HepG2 (cell line): ENCODE data around the gene RUFY2. TPM values are rescaled to one million over a fixed set of nuclear protein-coding genes. Genes with fewer than 3 reads are reported as not detected.

Source experiments
- CBX1 ChIP-seq: IDR thresholded peaks from one replicate; pipeline ENCODE4 v1.6.1; 2016; ENCODE audit warnings: antibody characterized with exemption, low read depth
- ETS1 ChIP-seq: sonication (generic); formaldehyde crosslinking; IDR thresholded peaks from 2 replicates; pipeline ENCODE4 v1.4.0; 2020; ENCODE audit warnings: missing genetic modification reagents
- IRX3 ChIP-seq: sonication (generic); formaldehyde crosslinking; IDR thresholded peaks from 2 replicates; pipeline ENCODE4 v1.8.1; 2023; ENCODE audit warnings: mild to moderate bottlenecking, low read depth, missing genetic modification reagents, borderline replicate concordance
- PRDM10 ChIP-seq: sonication (generic); formaldehyde crosslinking; IDR thresholded peaks from 2 replicates; pipeline ENCODE4 v1.4.0; 2020; ENCODE audit warnings: low read depth, missing genetic modification reagents
- ZBTB26 ChIP-seq: IDR thresholded peaks from 2 replicates; pipeline ENCODE4 v1.6.1; 2016; ENCODE audit warnings: missing compliant biosample characterization, missing genetic modification reagents, borderline replicate concordance
- ZBTB38 ChIP-seq: sonication (generic); formaldehyde crosslinking; IDR thresholded peaks from 2 replicates; pipeline ENCODE4 v1.5.1; 2020; ENCODE audit warnings: mild to moderate bottlenecking, missing genetic modification reagents
- ZNF280B ChIP-seq: sonication (generic); formaldehyde crosslinking; IDR thresholded peaks from 2 replicates; pipeline ENCODE4 v1.5.0; 2020; ENCODE audit warnings: missing genetic modification reagents, mild to moderate bottlenecking, borderline replicate concordance
- ZNF367 ChIP-seq: sonication (generic); formaldehyde crosslinking; IDR thresholded peaks from 2 replicates; pipeline ENCODE4 v1.4.0; 2020; ENCODE audit warnings: missing genetic modification reagents, borderline replicate concordance
- ZNF407 ChIP-seq: sonication (generic); formaldehyde crosslinking; IDR thresholded peaks from one replicate; pipeline ENCODE4 v1.5.1; 2020; ENCODE audit warnings: mild to moderate bottlenecking, missing genetic modification reagents; ENCODE audit errors: not compliant biosample characterization
- ZNF790 ChIP-seq: sonication (generic); formaldehyde crosslinking; IDR thresholded peaks from 2 replicates; pipeline ENCODE4 v1.8.0; 2022; ENCODE audit warnings: missing genetic modification reagents, mild to moderate bottlenecking, borderline replicate concordance
- ZSCAN30 ChIP-seq: sonication (generic); formaldehyde crosslinking; IDR thresholded peaks from 2 replicates; pipeline ENCODE4 v1.5.0; 2020; ENCODE audit warnings: mild to moderate bottlenecking, missing genetic modification reagents
- polyA plus RNA-seq, 8 experiments: library from polyadenylated mRNA; depleted of rRNA in 3 of 8; stranded (reverse) in 7 of 8; unstranded in 1 of 8; fragments of >200 nt; fragmentation: Illumina TruSeq in 4 of 8; extraction: Trizol in 4 of 8; gene quantifications; 2 replicates each; pipeline versions ENCODE4 v1.2.1 to v1.2.3, GENCODE V29; 2011 to 2016; ENCODE audit warnings: low read depth in 4 of 8, missing spikeins in 1 of 8, mixed read lengths in 1 of 8; ENCODE audit not compliant: insufficient read depth in 1 of 8
- total RNA-seq, 5 experiments: library from RNA; depleted of rRNA; stranded (reverse); fragments of >200 nt; fragmentation: Illumina TruSeq; extraction: Trizol; gene quantifications; 2 replicates each; pipeline ENCODE4 v1.2.3, GENCODE V29; 2016; ENCODE audit warnings: low read depth in 1 of 5

RUFY2 gene
- total and polyA plus RNA-seq, 2 of the 13 experiments (the other 11 are each of a cell fraction or from before 2014, with no cell fraction given): 10.1 to 16.1 TPM

- TF ChIP-seq ETS1 (no peak), ZNF280B (CRISPR knock-in tag) (no peak; the same call in 1 of the 2 replicates), ZBTB26 (CRISPR knock-in tag) (no peak), ZNF367 (CRISPR knock-in tag) (no peak), ZNF407 (no peak), CBX1 (no peak), PRDM10 (CRISPR knock-in tag) (no peak), IRX3 (CRISPR knock-in tag) (0 out of 2 replicates have a peak, but pooled peaks have one; percentile 28), ZBTB38 (CRISPR knock-in tag) (peak; percentile 69), ZSCAN30 (0 out of 2 replicates have a peak, but pooled peaks have one; percentile 66), ZNF790 (0 out of 2 replicates have a peak, but pooled peaks have one; percentile 46)
These were observed at the start of gene RUFY2 (continued) for GRCh38 chr10:68406815-68407548.
